ENCODE results near the gene KRT17. TPM values are rescaled to one million over a fixed set of nuclear protein-coding genes. Genes with fewer than 3 reads are reported as not detected.

The KRT17 gene
- total and polyA plus RNA-seq, 9 of the 15 experiments (the other 6 are each of a cell fraction or from before 2014, with no cell fraction given): 0.23 to 0.25 TPM; not detected in 7

GRCh38 chr17:41638941-41639340, 14.6 kb upstream of the KRT17 start:
- CTCF ChIA-PET (ENCODE audit: low intra/inter-chr PET ratio): no interaction called here
- ATAC-seq: no peak
- H3K9me1 ChIP-seq (ENCODE audit: control insufficient read depth, insufficient read depth, low read length): no peaks in the 10 kb centered on the region
- no peak overlapping the region for H2AFZ ChIP-seq (ENCODE audit: low read depth, low read length)
- WGBS (ENCODE audit: insufficient coverage, low coverage, missing lambda C conversion rate): 10% methylated on average over 6 of the region's 6 CpGs
- no peak for FAIRE-seq
- BruUV-seq (replicated peaks): no TSS peak
- DNase-seq (ENCODE audit: extremely low read depth in 1 of 4, low spot score in 3 of 4): no peak
- TF ChIP-seq CBX3 (IDR thresholded peaks at IDR 0.05; ENCODE audit: borderline replicate concordance in 1 of 2, low read length in 2 of 2) (no peak), ZNF449 (CRISPR knock-in tag; IDR thresholded peaks at IDR 0.05) (no peak), NCOA6 (IDR thresholded peaks at IDR 0.05) (no peak), TRIM25 (IDR thresholded peaks at IDR 0.05; ENCODE audit: borderline replicate concordance) (no peak), RAD21 (CRISPR knock-in tag; conservative IDR thresholded peaks at IDR 0.05 in 1 of 2, IDR thresholded peaks at IDR 0.05 in 1 of 2) (no peak), FIP1L1 (IDR thresholded peaks at IDR 0.05; ENCODE audit: low read depth, low read length, poor library complexity, severe bottlenecking) (no peak), MIER1 (IDR thresholded peaks at IDR 0.05; ENCODE audit: low read depth) (no peak), XRCC3 (IDR thresholded peaks at IDR 0.05) (no peak), PPARD (CRISPR knock-in tag; IDR thresholded peaks at IDR 0.05) (no peak), CC2D1A (IDR thresholded peaks at IDR 0.05) (no peak), MAX (CRISPR knock-in tag; IDR thresholded peaks at IDR 0.05) (no peak)
- TF ChIP-seq, protein P1, sequence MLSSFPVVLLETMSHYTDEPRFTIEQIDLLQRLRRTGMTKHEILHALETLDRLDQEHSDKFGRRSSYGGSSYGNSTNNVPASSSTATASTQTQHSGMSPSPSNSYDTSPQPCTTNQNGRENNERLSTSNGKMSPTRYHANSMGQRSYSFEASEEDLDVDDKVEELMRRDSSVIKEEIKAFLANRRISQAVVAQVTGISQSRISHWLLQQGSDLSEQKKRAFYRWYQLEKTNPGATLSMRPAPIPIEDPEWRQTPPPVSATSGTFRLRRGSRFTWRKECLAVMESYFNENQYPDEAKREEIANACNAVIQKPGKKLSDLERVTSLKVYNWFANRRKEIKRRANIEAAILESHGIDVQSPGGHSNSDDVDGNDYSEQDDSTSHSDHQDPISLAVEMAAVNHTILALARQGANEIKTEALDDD (IDR thresholded peaks at IDR 0.05): no peak
- TF ChIP-seq, protein P2, sequence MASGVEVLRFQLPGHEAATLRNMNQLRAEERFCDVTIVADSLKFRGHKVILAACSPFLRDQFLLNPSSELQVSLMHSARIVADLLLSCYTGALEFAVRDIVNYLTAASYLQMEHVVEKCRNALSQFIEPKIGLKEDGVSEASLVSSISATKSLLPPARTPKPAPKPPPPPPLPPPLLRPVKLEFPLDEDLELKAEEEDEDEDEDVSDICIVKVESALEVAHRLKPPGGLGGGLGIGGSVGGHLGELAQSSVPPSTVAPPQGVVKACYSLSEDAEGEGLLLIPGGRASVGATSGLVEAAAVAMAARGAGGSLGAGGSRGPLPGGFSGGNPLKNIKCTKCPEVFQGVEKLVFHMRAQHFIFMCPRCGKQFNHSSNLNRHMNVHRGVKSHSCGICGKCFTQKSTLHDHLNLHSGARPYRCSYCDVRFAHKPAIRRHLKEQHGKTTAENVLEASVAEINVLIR (CRISPR knock-in tag; IDR thresholded peaks at IDR 0.05): no peak
- intact Hi-C loops (cut with micrococcal nuclease): no loop called here
- POLR2A ChIA-PET: no interaction called here
- H3K27ac ChIP-seq (ENCODE audit: extremely low read depth, low read depth, low read length): no peak overlapping the region
- no peaks in the 10 kb centered on the region for H3K36me3 ChIP-seq (ENCODE audit: control insufficient read depth, insufficient read depth, low read length)
- peaks cover 0 to 17% of the 10 kb centered on the region in 2 experiments; a peak in 3 of 5 replicates for H3K4me1 ChIP-seq (replicated peaks in 1 of 2; ENCODE audit: control insufficient read depth in 2 of 2, insufficient read depth in 2 of 2, low read length in 2 of 2)
- in situ Hi-C loops (cut with MboI): no loop called here
- H3K79me2 ChIP-seq (ENCODE audit: control insufficient read depth, insufficient read depth, low read length): no peaks in the 10 kb centered on the region
- no peaks in the 10 kb centered on the region for H4K20me1 ChIP-seq (replicated peaks; ENCODE audit: control insufficient read depth, insufficient read depth, low read length)
- no peak overlapping the region for H3K4me3 ChIP-seq
- peaks cover 0 to 12% of the 10 kb centered on the region in 2 experiments; a peak in 2 of 5 replicates for H3K27me3 ChIP-seq (ENCODE audit: control insufficient read depth in 2 of 2, insufficient read depth in 2 of 2, low read length in 2 of 2)
- H3K9ac ChIP-seq (ENCODE audit: insufficient read depth in 1 of 2, low read depth in 2 of 2, low read length in 2 of 2): 0 out of 4 replicates have a peak overlapping the region, but pooled peaks of 1 of the 2 experiments have one; percentile 15
- no peaks in the 10 kb centered on the region for H3K9me3 ChIP-seq (replicated peaks; ENCODE audit: control insufficient read depth, insufficient read depth, low read depth, low read length)
- H3K4me2 ChIP-seq (ENCODE audit: insufficient read depth, low read length): no peak overlapping the region
